DMS53 (cell line): ENCODE results near the gene CBLIF.
A peak's percentile ranks its signal among the peaks of the same experiment; 100 is the strongest.
"Not testable (repeated sequence)": the region's sequence is repeated elsewhere in the genome, so short reads cannot be mapped to it uniquely, and the experiment has no call there.

Experiments used
- DNase-seq: peaks from one replicate; lab custom pipeline; 2025; lab: John Stamatoyannopoulos, UW

Gene CBLIF

DNA sequence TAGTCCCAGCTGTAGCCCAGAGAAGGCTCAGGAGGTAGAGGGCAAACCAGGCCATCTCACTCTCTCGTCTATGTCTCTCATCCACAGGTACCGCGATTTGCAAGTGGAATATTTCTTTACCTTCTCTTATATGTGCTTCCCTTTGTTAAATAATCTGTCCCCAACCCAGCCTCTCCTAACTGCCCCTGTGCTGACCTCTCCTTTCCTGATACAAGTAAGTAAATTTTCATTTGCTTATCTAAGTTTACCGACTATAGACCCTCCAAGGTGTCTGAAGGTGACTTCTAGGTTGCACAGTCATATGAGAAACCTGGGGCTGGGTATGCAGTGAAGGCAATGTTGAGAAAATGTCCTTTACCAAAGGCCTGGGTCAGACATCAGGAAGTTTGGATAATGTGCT lies at the start of gene CBLIF:
Gene CBLIF, minus strand, starts transcription at position 101 of the 400 bp plus-strand sequence. Its CDS starts 46 bp downstream, at position 55.
- no peak for DNase-seq

DNA sequence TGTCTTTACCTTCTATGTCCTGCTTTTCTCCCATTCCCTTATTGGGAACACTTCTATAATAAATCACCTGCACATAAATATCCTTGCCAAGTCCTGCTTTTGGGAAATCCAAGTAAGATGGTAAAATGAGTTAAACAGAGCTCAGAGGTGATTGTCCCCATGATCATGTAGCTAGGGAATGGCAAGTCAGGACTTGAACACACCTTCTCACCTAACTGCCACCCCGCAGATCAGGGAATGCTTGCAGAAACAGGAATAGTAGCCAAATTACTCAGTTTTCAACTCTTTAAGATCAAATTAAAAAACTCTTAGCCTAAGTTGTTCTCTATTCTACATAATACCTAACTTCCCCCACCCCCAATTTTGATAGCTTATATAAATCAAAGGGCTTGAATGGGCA lies 49.3 kb upstream of the CBLIF start:
- no peak for DNase-seq

DNA sequence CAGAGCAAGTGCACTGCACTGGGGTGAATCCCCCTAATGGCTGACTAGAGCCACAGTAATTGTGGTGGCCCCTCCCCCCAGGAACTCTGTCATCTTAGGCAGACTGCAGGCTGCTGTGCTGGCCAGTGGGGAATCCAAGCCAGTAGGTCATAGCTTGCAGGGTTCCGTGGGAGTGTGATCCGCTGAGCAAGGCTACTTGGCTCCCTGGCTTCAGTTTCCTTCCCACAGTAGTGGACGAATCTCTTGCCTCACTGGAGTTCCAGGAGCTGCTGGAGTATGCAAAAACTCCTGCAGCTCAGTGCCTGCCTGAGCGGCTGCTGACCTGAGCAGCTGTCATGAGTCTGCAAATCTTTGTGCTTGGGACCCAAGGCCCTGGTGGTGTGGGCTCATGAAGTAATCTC lies 46.5 kb upstream of the CBLIF start:
- no peak for DNase-seq

DNA sequence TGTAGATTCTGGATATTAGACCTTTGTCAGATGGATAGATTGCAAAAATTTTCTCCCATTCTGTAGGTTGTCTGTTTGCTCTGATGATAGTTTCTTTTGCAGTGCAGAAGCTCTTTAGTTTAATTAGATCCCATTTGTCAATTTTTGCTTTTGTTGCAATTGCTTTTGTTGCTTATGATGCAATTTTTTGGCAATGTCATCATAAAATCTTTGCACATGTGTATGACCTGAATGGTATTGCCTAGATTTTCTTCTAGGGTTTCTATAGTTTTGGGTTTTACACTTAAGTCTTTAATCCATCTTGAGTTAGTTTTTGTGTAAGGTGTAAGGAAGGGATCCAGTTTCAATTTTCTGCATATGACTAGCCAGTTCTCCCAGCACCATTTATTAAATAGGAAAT lies 41.9 kb upstream of the CBLIF start:
- not testable (repeated sequence) for DNase-seq

DNA sequence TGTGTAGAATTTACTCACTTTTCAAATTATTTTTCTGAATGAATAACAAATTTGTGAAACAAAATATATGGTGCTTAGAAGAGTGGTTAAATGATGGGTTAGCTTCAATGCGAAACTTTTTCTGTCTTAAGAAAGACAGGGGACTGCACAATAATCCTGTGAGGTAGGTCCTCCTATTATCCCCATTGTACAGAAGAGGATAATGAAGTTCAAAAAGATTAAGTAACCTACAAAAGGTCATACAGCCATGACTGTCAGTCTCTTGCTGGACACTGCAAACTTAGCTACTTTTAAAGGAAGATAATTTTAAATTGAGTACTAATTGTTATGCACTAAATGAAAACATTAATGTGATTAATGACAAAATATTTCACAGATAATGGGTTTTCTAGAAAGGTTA lies 38.3 kb upstream of the CBLIF start:
- no peak for DNase-seq

DNA sequence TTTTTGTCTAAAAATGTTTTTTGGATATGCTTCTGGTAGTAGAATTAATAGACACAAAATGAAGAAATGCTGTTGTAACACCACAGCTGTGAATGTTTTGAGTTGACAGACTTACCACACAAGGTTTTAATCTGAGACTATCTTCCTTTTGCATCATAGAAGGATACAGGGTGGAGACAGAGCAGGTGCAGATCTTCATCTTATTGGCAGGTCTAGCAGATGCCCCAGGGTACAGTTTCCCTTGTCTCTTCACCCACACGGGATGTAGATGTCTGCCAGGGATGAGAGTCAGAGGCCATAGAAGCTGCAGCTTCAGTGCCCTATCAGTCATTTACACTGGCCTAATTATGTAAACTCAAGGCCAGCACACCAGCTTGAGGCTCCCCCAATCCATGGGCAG lies 34.3 kb upstream of the CBLIF start:
- DNase-seq = no peak

DNA sequence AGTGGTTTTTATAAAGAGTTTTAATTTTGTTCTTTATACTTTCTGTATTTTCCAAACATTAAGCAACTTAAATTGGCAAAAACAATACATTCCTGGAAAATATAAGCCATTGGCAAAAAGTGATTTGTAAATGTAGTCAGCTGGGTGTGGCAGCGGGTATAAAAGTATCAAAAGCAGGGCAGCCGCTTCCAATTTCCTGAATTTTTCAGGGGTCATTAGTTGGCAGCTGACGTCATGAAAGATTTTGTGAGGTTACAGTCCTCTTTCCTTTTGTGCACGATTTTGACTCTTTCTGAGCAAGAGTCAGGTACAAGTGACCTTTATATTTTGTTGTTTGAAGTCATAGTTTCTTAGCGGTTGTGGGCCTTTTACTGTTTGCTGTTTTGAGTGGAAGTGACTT lies 33.3 kb upstream of the CBLIF start, which contains the start of gene OOSP3:
Gene OOSP3, plus strand, starts transcription at position 208 of the 400 bp plus-strand sequence. Its CDS starts 27 bp downstream, at position 235.
- no peak for DNase-seq

DNA sequence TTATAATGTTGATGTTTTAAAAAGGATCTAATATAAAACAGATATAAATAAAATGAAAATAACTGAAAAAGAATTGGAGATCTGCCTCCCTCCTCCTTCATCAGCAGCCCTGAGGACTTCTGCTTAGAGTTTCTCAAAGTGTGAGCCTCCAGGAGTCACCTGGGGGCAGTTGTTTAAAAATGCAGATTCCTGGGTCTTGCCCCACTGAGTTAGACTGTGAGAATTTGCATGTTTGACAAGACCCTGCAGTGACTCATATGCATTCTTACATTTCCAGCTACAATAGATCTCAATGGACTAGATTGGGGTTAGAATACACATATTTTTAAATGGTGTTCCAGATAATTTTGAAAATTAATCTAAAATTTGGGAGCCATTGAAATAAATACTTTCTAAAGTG lies 32.5 kb upstream of the CBLIF start:
- no peak for DNase-seq

DNA sequence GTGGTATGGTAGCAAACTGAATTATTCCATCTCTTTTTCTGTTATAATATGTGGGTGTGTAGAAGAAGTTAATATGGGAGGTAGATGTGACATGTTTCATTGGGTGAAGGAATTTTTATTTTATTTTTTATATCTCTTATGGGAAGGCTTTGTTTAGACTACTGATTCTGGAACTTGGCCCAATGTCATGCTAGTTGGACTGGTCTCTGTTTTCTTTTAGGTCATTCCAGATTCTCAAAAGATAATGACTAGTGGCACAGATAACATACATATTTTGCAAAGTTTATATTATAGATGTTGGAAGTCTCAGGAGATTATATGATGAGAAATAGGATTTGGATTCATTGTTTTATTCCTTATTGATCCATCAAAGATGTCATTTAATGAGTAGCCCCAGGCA lies 32.0 kb upstream of the CBLIF start:
- DNase-seq = no peak

DNA sequence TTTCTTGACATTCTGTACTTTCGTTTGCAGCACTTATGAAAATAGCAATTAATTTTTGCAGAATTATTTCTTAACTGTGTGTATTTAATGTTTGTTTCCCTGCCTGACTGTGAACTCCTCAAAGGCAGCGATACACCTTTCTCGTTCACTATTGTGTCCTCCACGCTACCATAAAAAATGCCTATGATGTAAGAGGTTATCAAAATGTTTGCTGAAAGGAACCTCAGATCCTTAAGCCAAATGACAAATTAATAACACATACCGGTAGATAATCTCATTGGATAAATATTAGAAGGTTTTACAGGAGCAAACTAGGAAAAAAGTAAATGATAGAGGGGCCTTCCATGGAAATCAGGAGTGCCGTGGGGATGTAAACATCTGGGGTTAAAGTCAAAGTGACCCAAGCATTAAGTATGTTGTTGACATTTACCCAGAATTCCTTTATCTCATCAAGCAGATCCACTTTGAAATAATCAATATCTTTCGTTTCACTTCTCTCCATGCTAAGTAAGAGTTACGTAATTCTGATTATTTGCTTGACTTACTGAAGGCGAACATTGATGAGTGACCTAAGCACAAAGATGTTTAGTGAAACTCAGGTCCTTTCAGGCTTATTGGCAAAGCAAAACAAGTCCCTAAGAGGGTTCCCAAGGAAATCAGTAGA lies 30.7 kb upstream of the CBLIF start:
- DNase-seq = no peak

DNA sequence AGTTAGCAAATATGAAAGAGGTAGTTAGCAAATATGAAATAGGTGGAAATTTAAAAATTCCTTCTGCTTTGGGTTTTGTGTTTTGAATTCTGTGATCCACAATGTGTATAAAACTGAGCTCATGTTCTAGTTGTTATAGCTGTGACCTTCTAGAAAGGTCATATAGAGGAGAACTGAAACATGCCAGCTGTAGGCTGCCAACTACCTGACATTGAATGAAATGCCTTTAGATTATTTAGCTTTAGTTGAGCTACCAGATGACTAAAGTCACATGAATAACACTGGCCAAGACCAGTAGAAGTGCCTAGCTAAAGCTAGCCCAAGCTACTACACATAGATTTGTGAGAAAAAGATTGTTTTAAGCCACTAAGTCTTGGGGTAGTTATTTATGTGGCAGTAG lies 26.8 kb upstream of the CBLIF start:
- no peak for DNase-seq

DNA sequence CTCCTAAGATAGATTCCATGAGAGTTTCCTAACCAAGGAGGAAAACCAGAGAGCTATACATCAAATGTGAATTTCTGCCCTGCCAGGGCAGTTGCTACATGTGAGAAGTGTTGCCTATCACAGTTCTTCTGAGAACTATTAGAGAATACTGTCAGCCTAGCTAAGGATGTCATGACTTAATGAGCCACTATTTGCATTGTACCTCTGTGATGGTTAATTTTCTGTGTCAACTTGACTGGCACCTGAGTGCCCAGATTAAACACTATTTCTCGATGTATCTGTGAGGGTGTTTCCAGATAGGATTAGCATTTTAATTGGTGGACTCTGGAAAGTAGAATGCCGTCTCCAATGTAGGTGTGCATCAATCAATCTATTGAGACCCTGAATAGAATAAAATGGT lies 22.6 kb upstream of the CBLIF start:
- DNase-seq = no peak

DNA sequence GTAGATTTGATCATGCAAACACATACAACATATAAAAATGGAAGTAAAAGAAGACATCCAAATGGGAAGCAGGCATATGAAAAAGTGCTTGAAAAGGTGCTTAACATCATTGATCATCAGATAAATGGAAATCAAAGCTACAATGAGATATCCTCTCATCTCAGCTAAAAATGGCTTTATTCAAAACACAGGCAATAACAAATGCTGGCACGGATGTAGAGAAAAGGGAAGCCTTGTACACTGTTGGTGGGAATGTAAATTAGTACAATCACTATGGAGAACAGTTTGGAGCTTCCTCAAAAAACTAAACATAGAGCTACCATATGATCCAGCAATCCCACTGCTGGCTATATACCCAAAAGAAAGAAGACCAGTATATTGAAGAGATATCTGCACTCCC lies 21.5 kb upstream of the CBLIF start:
- no peak for DNase-seq

DNA sequence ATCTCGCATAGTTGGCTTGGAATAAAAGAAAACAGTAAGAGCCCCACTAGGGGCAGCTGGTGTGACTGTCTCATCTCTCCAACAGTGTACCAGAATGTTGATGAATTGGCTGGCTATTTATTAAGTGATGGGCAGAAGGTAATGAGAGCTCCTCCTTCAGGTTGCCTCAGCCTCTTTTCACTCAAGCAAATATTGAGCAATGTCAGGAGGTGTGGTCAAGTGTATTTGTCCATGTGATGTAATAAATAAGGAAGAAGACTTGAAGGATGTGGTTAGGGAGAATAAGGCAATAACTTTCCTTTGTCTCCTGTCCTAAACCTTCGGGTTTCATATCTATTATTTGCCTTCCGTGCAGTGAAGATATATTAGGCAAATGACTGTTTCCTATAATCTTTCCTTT lies 21.1 kb upstream of the CBLIF start, which contains the start of gene TCN1:
Gene TCN1, minus strand, starts transcription at position 91 of the 400 bp plus-strand sequence. Its CDS starts 17 bp downstream, at position 74.
- DNase-seq = peak; percentile 23

DNA sequence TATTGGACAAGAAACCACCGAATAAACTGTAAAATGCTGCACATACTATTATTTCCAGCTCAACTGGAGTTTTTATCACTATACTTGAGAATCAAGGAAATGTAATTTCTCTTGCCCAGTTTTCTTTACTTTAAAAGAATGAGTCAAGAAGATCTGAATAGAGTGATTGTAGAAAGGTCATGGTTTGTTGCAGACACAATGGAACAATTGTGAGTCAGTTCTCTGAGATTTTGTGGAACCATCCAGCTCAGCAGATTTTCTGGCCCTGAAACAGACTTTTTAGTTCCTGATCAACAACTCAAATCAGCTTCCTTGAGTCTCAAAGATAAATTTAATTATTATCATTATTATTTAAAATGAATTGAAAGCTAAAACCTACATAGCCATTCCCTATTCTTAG lies 19.7 kb upstream of the CBLIF start:
- peak; percentile 15 for DNase-seq

DNA sequence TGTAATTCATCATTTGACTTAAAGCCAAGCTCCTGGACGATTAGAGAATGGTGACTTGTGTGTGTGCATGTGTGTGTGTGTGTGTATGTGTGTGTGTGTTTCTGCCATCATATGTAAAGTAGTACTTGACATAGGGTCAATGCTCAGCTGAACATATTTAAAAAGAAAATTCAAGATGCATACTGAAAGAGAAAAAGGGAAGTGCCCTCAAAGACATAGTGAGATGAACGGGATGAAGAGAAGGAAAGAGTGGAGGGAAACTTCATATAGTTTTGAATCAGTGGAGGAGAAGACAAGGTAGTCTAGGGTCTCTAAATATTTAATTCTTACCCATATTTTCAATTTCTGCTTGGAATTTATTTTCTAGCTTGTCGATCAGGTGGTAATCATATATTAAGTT lies 17.0 kb upstream of the CBLIF start:
- DNase-seq = no peak

DNA sequence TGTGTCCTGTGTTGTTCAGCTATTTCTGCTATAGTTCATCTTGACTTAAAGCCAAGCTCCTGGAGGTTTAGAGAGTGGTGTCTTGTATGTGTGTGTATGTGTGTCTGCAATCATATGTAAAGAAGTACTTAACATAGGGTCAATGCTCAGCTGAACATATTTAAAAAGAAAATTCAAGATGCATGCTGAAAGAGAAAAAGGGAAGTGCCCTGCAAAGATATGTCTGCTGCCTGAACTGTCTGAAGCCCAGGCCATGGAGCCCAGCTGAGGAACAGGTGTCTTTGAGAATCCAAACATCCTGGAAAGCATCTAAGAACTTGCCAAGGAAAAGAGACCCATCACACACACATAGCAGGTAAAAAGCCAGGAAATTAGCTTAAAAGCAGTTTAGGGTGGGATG lies 14.4 kb upstream of the CBLIF start:
- no peak for DNase-seq

DNA sequence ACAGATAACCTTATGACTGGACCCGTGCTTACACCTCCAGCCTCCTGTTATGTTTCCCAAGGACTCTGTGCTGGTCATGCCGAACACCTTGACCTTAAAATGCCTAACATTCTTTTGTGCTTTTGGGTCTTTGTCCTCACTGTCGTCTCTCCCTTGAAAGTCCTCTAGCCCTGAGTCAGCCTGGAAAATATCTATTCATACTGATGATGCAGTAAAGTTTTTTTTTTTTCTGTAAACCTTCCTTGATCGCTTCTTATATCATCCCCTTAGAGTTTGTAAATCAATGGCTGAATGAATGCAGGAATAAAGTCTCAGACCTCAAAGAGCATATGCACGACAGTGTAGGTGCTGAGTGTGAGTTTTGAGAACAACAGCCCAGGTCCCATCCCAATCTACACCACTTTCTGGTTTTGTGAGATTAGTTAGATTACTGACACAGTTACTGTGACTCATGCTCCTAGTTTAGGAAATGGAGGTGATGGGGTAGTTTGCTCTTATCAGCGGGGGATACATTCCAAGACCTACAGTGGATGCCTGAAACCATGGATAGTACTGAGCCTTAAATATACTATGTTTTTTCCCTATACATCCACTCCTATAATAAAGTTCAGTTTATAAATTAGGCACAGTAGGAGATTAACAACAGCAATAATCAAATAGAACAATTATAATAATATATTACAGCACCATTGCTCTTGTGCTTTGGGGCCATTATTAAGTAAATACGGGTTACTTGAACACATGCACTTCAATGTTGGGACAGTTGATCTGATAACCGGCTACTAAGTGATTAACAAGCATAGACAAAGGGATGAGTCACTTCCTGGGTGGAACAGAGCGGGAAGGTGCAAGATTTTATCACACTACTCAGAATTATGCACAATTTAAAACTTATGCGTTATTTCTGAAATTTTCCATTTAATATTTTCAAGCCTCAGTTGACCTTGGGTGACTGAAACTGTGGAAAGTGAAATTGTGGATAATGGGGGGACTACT lies 12.4 kb upstream of the CBLIF start:
- DNase-seq = peak; percentile 65

DNA sequence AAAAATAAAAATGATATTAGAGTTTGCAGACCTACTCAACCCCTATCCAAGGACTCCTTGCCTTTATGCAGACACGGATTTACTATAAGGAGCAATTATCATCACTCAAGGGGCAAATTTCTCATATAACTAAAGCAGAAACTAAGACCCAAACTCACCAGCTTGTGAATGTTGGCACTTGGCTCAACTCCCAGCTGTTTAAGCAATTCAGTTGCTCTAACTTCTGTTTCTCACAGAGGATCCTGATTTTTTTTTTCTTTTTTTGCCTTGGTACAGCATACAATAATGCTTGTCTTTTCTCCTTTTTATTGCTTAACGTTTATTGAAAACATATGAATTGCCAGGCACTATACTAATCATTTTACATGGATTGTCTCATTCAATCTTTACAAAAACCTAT lies 9.6 kb upstream of the CBLIF start:
- DNase-seq = no peak

DNA sequence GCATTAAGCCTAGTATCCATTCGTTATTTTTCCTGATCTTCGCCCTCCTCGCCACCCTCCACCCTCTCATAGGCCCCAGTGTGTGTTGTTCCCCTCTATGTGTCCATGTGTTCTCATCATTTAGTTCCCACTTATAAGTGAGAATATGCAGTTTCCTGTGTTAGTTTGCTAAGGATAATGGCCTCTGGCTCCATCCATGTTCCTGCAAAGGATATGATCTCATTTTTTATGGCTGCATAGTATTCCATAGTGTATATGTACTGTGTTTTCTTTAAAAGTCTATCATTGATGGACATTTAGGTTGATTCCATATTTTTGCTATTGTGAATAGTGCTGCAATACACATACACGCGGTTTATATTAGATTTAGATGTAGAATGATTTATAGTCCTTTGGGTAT lies 6.1 kb upstream of the CBLIF start:
- DNase-seq = not testable (repeated sequence)

DNA sequence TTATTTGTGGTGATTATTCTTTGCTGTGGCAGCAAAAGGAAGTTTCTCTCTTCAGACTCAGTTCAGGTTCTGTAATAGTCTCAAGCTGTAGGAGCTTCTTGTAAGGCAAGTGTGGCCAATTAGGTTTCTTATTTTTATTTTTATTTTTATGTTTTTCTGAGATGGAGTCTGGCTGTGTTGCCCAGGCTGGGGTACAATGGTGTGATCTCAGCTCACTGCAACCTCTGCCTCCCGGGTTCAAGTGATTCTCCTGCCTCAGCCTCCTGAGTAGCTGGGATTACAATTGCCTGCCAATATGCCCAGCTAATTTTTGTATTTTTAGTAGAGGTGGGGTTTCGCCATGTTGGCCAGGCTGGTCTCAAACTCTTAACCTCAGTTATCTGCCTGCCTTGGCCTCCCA lies 4.3 kb upstream of the CBLIF start:
- not testable (repeated sequence) for DNase-seq

DNA sequence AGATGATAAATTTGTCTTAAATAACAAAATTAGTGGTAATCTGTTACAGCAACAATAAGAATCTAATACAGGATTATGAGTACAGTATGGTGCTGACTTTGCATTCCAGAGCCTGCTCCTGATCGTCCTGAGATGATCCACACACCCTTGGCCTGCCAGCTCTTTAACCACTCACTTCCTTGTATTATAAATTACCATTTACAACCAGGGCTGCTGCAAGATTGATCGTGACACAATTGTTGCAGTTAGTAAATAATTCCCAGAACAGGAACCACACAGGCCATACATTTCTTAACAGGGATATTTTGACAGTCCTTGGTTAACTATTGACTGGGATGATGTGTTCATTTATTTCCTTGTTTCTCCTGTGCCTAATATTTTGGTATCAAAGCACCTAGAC lies 3.8 kb upstream of the CBLIF start:
- peak; percentile 2 for DNase-seq

DNA sequence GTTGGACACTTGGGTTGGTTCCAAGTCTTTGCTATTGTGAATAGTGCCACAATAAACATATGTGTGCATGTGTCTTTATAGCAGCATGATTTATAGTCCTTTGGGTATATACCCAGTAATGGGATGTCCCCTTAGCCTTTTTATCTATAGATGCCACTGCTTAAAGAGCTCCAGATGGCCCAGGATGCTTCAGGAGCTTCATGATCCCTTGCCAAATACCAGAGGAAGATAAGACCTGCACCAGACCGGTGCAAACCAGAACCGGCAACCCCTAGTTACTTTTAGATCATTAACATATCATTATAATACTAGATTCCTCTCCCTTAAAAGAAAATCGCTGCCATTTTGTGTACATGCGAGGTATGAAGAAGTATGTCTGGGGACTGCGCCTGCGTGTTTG lies 3.1 kb upstream of the CBLIF start:
- DNase-seq = not testable (repeated sequence)
